Measurements from ENCODE around the gene CDKN2B. TPM values are rescaled to one million over a fixed set of nuclear protein-coding genes. Genes with fewer than 3 reads are reported as not detected.

Gene CDKN2B
- total RNA-seq, 4 donors from 2014 or later: 4.5 to 25.1 (median 15.6) TPM

GRCh38 chr9:21985964-21986667, 23.0 kb downstream of the CDKN2B start:
- in situ Hi-C loops (cut with MboI; ENCODE audit: low sequenced_read_pairs in 4 of 4): loop anchor here in 2 of 4 donors (25.0 kb wide), 1 partner anchor 649 kb away; the partner anchor contains the start of gene KLHL9 (in 2 of the 2)
- H3K4me1 ChIP-seq: no peaks in the 10 kb centered on the region
- H3K36me3 ChIP-seq: no peaks in the 10 kb centered on the region
- no peak for ATAC-seq
- peaks cover 73 to 86% (median 86%) of the 10 kb centered on the region in 3 donors for H3K27me3 ChIP-seq
- no peaks in the 10 kb centered on the region for H3K9me3 ChIP-seq
- DNase-seq: no peak
- H3K27ac ChIP-seq: no peak overlapping the region
- H3K4me3 ChIP-seq: no peak overlapping the region
- no peak for TF ChIP-seq POLR2A (IDR thresholded peaks at IDR 0.05)
- no peak for TF ChIP-seq CTCF (IDR thresholded peaks at IDR 0.05 in 4 of 5, conservative IDR thresholded peaks at IDR 0.05 in 1 of 5)
- intact Hi-C loops (cut with DNase I; ENCODE audit: low total_unique reads): no loop called here

- H3K27me3 ChIP-seq: peaks cover 71 to 85% (median 82%) of the 10 kb centered on the region in 3 donors
- no peaks in the 10 kb centered on the region for H3K9me3 ChIP-seq
Measured at GRCh38 chr9:21984101-21984500, 25.0 kb downstream of the CDKN2B start.

DNA sequence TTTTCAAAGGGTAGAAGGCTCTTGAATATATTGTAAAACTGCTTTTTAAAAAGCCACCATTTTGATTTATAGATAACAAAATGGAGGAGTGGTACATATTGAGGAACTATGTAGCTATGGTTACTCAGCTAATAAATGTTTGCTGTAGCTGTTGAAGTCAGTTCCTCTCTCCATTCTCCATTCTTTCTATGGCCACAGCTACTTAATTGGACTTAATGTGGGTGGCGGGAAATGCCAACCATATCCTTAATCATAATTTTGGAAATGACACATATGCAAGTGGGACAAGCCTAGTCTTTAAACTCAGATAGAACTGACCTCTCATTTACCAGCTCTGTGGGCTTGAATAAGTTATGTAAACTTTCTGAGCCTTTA, 25.6 kb downstream of the CDKN2B start:
- Histone ChIP-seq H3K36me3 (no peaks in the 10 kb centered on the region), H3K27ac (no peak overlapping the region), H3K27me3 (peaks cover 71 to 84% (median 82%) of the 10 kb centered on the region in 3 donors), H3K4me1 (no peaks in the 10 kb centered on the region), H3K9me3 (no peaks in the 10 kb centered on the region), H3K4me3 (no peak overlapping the region)
- TF ChIP-seq POLR2A (IDR thresholded peaks at IDR 0.05): no peak
- no peak for TF ChIP-seq CTCF (IDR thresholded peaks at IDR 0.05 in 4 of 5, conservative IDR thresholded peaks at IDR 0.05 in 1 of 5)
- no peak for DNase-seq
- intact Hi-C loops (cut with DNase I; ENCODE audit: low total_unique reads): no loop called here
- ATAC-seq: no peak
- in situ Hi-C loops (cut with MboI; ENCODE audit: low sequenced_read_pairs in 4 of 4): loop anchor here in 2 of 4 donors (25.0 kb wide), 1 partner anchor 646 kb away; the partner anchor contains the start of gene KLHL9 (in 2 of the 2)

More at GRCh38 chr9:21984101-21984500, 25.0 kb downstream of the CDKN2B start:
- Histone ChIP-seq H3K27ac (no peak overlapping the region), H3K4me1 (no peaks in the 10 kb centered on the region), H3K4me3 (no peak overlapping the region), H3K36me3 (no peaks in the 10 kb centered on the region)
- TF ChIP-seq CTCF (IDR thresholded peaks at IDR 0.05 in 4 of 5, conservative IDR thresholded peaks at IDR 0.05 in 1 of 5) (no peak), POLR2A (IDR thresholded peaks at IDR 0.05) (no peak)
- intact Hi-C loops (cut with DNase I; ENCODE audit: low total_unique reads) (no loop called here), in situ Hi-C loops (cut with MboI; ENCODE audit: low sequenced_read_pairs in 4 of 4) (loop anchor here in 2 of 4 donors (25.0 kb wide), 1 partner anchor 647 kb away; the partner anchor contains the start of gene KLHL9 (in 2 of the 2))
- no peak for ATAC-seq
- no peak for DNase-seq

DNA sequence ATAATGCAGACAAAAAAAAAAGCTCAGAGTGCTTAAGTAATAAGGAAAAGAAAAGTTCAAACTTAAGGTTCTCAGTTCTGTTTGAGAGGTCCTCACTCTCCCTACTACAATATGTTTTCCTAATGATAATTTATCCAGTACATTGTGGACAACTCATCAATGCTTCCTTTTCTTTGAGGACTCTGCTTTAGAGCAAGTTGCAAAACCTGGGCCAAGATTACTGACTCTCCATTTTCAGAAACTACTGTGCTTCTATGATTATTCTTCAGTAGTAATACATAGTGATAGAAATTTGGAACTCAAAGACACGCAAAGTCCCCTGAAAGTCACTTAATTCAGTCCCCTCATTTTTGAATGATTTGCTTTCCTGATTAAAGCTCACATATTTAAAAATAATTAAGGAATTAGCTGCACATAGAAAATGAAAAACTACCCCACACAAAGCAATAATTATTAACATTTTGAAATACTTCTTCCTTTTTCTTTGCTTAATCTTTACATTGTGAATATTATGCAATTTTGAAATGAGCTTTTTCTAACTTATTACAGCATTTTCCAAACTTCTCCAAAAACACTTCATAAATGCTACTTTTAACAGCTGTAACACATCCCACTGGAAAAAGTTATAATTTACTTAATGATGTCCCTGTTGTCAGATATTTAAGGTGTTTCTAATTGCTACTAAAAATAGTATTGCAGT, 26.1 kb downstream of the CDKN2B start:
- in situ Hi-C loops (cut with MboI; ENCODE audit: low sequenced_read_pairs in 4 of 4): loop anchor here in 2 of 4 donors (25.0 kb wide), 1 partner anchor 646 kb away; the partner anchor contains the start of gene KLHL9 (in 2 of the 2)
- Histone ChIP-seq H3K4me1 (no peaks in the 10 kb centered on the region), H3K27ac (no peak overlapping the region), H3K36me3 (no peaks in the 10 kb centered on the region), H3K4me3 (no peak overlapping the region), H3K27me3 (peaks cover 72 to 83% (median 78%) of the 10 kb centered on the region in 3 donors), H3K9me3 (no peaks in the 10 kb centered on the region)
- TF ChIP-seq CTCF (IDR thresholded peaks at IDR 0.05 in 4 of 5, conservative IDR thresholded peaks at IDR 0.05 in 1 of 5): no peak
- TF ChIP-seq POLR2A (IDR thresholded peaks at IDR 0.05): no peak
- DNase-seq (no peak), ATAC-seq (no peak)
- intact Hi-C loops (cut with DNase I; ENCODE audit: low total_unique reads): no loop called here
